ENCODE data around the gene RPTOR.
A peak's percentile ranks its signal among the peaks of the same experiment; 100 is the strongest.

Gene RPTOR

DNA sequence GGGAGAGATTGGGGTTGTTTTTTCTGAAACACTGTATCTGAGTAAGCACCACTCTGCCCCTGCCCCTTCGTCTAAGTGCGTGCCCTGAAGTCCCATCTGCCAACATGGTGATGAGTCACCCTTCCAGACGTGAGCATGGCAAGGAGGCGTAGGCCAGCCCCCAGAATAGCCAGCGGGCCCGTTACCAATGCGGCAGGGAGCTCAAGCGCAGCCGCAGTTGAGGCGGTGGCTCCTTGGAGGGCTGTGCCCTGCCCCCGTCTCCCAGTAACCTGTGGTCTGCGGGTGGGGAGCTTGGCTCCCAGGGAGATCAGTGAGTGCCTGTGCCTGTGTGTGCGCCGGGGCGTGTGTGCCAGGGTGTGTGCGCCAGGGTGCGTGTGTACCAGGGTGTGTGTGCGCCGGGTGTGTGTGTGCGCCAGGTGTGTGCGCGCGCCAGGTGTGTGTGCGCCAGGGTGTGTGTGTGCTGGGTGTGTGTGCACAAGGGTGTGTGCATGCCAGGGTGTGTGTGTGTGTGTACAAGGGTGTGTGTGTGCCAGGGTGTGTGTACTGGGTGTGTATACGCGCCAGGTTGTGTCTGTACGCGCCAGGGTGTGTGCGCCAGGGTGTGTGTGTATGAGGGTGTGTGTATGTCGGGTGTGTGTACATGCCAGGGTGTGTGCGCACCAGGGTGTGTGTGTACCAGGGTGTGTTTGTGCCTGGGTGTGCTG is 348.4 kb downstream of the RPTOR start:
- DNase-seq (ENCODE audit: low spot score): peak; percentile 48

DNA sequence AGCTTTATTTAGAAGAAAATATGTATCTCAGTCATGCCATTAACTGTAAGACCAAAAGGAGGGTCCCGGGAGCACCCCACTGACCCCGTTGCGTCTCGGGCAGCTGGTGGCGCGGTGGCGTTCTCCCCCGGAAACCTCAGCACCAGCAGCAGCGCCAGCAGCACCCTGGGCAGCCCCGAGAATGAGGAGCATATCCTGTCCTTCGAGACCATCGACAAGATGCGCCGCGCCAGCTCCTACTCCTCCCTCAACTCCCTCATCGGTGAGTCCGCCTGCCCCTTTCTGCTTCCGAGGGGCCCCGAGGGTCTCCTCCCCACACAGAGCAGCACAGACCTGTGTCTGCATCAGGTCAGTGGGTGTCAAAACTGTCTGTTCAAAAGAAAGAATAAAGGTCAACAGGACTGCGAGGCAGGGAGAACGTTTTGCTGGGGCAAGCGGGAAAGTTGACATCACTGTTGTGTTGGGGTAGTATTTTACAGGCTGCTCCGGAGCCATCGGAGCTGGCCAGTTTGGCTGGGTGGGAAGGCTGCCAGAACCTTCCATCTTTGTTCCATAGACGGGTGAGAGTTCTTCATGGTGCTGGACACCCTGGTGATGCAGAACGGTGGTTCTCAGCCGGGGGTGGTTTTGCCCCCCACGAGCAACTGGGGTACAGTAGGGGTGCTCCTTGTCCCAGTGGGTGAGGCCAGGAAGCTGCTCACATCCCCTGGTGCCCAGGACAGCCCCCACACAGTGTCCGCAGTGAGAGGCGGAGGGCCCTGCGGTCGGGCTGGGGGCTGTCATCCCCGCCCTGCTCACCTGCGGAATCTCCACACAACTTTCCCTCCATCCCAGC is 349.2 kb downstream of the RPTOR start:
- no peak for DNase-seq (ENCODE audit: low spot score)

DNA sequence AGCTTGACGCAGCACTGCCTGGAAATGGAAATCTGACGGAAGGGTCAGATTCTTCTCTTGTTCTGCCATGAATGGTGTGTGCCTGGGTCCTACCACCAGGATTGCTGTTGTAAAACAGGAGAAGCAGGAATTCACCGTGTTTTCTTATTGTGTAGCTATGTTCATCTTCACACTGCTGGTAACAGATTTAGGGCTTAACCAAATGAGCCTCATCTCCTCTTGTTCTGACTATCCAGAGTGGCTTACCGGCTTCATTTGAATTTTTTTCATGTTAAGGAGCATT is 349.7 kb downstream of the RPTOR start:
- DNase-seq (ENCODE audit: low spot score): no peak

DNA sequence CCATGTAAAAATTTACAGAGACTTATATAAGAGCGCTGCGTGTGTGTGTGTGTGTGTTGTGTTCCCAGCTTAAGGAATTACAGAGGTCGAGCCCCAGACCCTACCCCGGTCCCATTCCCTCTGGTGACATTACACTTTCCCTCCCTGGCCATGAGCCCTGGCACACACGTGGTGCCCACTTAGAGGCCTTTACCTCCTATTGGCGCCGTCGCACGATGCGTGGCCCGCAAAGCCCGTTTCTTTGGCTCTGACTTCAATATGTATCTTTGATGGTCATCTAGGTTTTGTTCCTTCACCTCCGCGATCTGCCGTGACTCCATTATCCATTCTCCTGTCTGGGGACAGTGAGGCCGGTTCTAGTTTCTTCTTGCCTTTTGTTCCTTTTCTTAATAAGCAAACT is 350.1 kb downstream of the RPTOR start:
- no peak for DNase-seq (ENCODE audit: low spot score)

DNA sequence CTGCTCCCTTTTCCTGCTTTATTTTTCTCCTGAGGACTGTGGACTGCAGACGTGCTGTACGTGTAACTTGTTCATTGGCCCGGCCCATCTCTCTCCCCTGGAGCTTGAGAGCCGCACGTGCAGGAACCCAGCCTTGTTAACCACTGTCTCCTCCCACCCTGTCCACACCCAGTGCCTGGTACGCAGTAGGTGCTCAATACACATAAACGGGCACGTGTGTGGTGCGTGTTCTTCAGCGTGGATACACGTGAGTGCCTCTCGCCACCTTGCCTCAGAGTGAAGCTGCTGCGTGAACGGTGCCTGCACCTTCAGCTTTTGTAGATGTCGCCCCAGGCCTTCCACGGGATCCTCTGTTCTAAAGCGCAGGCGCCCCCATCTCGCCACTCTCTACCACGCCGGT is 350.7 kb downstream of the RPTOR start:
- no peak for DNase-seq (ENCODE audit: low spot score)

DNA sequence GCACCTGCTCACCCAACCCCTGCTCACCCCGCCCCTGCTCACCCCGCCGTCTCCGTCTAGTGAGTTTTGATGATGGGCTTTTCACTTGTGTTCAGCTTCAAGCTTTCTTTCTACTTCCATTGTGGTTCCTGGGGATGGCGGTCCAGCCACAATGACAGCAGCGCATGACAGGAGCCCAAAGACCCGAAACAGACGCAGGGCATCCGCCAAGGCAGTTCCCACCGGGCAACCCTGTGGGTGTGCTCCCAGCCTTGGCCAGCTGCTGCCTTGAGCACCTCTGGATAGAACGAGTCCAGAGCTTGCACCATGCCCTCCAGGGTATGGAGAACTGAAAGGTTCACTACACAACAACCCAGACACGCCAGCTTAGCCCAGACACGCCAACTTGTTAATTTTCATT is 354.1 kb downstream of the RPTOR start:
- no peak for DNase-seq (ENCODE audit: low spot score)

DNA sequence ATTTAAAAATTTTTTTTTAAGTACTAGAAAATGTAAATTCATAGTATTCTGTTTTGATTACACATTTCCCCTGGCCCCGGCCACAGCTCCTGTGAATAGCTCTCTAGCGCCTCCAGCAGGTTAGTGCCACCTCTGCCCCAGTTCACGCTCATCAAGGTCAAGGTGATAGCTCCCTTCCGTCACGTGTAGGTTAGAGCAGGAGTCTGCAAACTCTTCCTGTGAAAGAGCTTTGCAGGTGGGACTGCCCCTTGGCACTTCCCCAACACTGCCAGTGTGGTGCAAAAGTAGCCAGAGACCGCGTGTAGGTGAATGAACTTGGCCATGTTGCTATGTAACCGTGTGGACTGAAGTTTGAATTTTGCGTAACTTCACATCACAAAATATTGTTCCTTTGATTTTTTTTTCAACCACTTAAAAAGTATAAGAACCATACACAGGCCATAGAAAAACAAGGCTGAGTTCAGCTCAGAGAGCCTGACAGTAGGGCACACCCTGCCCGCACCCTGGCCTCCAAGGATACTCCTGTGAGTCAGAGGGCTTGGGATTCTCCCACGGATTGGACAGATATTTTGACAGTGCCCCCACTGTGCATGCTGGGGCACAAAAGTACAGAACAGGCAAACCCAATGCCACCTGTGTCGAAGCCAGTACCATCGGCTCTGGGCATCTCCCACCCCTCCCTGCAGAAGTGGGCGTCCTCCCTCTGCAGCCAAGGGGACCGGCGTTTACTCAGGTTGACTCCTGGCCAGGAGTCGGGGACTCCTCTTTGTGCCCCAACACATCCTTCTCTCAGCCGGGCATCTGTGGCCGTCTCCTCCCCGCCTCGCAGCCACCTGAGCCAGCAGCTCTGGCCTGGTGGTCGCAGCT is 355.0 kb downstream of the RPTOR start:
- DNase-seq (ENCODE audit: low spot score): peak; percentile 40

DNA sequence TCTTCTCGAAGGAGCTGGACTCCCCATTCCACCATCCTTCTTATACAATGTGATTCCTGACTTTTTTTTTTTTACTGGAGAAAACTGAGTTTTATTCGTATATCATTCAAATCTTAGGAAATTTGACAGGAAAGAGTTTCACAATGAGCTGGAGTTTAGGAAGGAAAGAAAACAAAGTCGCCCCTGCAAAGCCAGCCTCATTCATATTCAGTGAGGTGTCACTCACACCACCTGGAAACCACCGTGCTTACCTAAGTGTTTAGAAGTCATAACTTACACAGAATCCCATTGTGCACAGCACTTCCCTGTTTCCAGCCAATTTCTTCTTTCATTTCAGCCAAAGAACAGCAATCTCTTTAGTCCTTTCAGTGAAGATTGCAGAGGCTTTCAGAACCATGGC is 356.7 kb downstream of the RPTOR start:
- no peak for DNase-seq (ENCODE audit: low spot score)

DNA sequence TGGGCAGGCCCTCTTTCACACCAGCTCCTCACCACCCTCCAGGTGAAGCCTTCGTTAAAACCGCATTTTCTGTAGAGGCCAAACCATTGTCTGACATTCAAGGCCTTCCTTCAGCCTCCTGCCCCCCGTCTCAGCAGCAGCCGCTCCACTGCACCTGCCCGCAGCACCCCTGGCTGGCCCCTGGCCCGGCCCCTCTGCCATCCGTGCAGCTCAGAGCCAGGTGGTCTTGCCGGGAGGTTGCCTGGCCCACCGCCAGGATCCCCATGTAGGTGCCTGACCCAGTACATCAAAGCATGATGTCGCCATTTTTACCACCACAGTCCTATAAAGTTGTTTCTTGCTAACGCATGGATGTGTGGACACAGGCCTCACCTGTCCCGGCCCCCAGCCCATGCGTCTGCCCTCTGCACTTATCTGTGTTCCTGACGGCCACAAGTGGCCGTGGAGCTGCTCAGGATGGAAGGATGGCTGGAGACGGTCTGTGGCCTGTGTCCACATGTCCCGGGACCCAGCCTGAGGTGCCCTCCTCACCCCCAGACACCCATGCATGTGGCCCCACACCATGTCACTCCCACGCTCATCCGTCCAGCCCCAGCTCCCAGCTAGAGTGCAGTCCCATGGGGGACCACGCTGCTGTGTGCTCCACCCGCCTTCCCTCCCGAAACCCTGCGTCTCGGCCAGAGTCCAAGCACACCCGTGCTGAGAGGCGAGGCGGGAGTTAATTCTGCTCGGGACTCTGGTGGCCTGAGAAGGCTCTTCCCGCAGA is 357.7 kb downstream of the RPTOR start:
- no peak for DNase-seq (ENCODE audit: low spot score)

DNA sequence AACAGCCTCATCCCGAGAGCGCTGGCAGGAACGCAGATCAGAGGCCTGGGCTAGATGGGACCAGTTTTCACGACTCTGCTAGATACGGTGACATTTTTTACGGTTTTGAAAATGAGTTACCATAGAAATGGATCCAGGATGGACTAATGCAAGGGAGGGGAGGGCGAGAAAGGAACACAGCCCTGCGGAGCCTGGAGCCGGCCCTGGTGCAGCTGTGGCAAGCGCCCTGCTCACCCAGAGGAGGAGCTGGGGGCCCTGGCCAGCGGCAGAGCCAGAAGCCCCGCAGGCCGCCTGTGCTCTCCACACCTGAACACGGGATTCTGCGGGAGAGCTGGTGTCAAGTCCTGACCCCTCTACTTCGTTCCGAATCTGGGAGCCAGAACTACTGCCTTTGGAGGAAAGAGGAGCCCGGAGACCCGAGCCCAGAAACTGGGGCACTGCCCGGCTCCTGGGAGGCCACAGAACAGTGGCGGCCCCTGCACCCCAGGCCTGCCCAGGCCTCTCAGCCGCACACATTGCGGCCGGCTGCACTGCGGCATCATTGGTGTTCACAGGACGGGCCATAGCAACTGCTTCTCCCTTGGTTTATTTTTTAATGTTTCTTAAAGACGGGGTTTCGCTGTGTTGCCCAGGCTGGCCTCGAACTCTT is 358.4 kb downstream of the RPTOR start:
- no peak for DNase-seq (ENCODE audit: low spot score)

DNA sequence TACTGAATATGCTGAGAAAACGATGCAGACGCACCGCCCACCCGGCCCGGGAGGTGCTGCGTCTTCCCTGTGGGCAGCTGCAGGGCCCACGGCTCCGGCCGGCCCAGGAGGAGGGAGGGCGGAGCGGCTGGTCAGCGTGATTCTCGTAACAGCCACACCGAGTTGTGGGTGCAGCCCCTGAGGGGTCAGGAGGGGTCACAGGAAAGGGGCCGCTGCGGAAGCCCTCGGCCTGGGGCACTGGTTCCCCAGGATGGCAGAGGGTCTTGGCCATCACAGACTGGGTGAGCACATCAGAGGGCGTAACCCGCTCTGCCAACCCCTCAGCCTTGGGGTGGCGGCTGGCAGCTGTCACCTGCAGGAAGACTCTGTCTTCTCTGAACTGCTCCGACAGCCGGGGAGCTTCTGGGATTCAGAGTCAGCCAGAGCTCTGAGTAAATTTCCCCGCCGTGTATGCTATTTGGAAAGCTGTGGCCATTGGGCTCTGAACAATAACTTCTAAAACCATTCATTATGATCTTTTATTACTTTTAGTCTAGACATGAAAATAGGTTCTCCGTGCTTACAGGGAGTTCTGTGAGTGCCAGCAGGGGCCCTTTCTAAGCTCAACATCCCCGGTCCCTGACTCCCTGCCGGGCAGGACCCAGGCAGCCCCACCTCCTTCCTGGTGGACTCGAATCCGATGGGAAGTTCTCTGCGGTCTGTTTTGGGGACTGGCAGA is 359.6 kb downstream of the RPTOR start:
- no peak for DNase-seq (ENCODE audit: low spot score)

DNA sequence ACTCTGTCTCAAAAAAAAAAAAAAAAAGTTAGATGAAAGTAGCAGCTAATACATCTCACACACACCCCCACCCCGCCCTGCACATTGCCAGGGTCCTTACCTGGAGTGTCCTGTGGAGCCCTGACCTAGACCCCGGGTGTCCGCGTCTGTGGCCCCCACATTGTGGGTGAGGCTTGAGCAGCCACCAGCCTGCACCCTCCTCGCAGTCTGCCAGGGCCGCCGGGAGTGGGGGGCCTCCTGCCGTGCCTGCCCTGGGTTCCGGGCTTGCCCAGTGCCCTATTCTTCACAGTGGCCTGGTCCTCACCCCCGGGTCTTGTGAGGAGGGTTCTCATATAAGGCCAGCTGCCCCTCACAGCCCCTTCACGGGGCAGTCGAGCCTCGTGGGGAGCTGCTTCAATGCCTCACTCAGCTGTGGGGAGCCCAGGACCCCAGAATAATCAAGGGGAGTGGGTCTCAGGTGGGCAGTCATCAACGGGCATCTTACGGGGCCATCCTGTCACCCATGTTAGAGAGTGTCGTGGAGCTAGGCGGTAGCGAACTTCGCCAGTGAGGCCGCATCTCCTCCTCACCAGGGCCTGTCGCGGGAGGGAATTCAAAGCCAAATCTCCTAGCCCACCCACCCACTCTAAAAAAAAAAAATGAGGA is 361.1 kb downstream of the RPTOR start:
- no peak for DNase-seq (ENCODE audit: low spot score)

DNA sequence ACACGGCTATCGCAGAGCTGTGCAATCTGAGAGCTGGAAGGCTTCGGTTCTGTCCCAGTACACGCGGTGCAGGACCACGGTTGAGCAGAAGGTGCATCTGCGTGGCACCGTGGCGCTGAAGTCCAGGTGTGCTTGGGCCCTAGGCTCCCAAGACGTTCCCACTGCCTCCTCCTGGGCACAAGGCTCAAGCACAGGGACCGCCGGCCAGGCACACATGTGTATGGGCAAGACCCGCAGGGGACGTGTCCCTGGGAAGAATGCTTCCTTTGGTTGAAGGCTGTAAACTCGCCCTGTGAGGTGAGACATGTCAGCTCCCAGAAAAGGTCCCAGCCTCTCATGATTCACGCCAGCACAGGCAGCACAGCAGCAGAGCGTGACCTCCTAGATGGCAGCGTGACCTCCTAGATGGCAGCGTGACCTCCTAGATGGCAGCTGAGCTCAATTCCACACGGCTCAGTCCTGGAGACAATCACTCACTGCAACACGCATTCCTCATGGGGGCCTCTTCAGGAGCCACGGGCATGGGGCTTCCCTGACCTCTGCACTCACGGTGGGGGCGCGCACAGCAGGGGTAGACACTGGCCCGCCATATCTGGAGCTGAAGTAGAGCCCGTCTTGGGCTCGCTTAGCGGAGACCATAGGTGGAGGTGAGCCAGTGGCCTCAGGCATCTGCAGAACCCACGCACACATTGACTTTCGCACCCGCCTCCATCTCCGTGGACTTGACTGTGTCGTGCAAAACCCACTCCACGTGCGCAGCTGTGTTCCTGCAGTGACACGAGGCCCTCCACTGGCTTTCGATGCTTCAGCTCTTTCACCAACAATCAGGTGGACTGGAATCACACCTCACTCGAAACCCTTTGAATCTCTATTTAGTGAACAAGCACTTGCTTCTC is 362.0 kb downstream of the RPTOR start:
- DNase-seq (ENCODE audit: low spot score): no peak

DNA sequence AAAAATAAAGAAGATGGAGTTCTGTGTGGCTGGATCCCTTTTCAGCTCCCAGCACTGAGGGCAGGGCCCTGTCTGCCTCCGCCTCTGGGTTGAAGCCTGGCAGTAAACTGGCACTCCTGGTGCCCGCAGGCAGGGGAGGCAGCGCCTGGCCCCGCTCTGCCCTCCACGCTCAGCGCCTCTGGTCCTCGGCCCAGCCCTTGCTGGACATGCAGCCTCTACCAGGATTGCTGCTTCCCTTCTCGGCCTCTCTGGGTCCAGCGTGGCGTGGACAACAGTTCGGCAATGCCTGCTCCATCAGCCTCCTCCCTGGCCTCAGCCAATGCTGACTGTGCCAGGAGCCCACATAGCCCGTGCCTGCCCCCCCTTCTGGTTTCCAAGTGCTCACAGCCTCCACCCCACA is 362.6 kb downstream of the RPTOR start:
- no peak for DNase-seq (ENCODE audit: low spot score)

DNA sequence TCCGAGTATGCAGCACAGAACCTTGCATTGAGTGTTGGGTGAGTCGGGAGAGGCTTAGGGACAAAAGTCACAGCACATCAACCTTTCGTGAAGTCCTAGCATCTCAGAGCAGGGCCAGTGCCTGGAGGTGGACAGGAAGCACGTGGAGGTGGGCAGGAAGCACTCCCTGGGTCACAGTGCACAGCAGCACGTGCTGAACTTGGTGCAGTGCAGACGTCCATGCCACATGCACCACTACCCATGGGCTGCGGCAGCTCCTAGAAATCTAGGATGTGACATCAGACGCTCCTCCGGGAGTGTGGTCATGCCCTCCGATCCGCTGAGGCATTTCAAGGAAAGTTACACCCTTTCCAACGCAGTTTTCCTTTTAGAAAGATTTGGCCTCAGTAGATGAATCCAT is 363.6 kb downstream of the RPTOR start:
- no peak for DNase-seq (ENCODE audit: low spot score)

DNA sequence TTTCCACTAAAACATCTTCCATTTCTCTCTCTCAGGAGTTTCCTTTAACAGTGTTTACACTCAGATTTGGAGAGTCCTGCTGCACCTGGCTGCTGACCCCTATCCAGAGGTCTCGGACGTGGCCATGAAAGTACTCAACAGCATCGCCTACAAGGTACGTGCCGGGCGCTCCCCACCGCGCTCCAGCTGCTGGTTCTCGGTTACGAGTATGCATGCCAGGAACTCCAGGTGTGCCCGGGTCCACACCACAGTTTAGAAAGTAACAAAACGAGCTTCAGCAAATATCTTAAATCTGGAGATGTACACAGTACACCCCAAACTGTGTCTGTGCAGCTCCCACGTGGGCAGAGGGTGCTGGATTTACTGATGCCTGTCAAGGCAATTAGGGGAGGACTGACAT is 364.1 kb downstream of the RPTOR start:
- no peak for DNase-seq (ENCODE audit: low spot score)

DNA sequence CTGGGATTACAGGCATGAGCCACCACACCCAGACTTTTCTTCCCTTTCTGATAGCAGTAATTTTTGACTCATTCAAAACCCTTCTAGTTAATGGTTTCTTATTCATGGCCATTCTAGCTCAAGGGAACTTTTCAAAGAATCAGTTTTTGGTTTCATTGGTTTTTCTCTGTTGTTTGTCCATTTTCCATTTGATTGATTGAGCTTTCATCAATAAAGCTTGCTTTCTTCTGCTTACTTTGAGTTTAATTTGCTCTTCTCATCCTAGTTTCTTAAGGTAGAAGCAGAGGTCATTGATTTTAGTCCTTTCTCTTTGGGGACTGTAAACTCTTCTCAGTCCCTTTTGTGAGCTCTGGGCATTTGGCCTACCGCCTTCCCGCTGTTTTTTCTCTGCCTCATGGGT is 365.0 kb downstream of the RPTOR start:
- no peak for DNase-seq (ENCODE audit: low spot score)

DNA sequence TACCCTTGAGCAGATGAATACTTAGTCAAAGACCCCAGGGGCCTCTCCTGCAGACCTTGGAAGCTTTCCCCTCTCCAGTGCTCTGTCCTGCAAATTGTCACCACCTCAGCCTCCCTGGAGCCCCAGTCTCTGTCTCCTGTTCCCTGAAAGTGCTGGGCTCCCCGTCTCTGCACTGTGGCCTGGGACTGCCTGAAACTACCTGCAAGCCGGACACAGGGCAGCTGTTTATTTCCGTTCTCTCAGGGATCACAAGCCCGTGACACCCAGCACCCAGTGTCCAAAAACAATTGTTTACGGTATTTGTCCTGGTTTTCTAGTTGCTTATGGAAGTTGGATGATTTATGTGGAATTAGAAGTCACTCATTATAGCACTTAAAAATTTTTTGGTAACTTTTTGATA is 365.4 kb downstream of the RPTOR start:
- DNase-seq (ENCODE audit: low spot score): no peak

DNA sequence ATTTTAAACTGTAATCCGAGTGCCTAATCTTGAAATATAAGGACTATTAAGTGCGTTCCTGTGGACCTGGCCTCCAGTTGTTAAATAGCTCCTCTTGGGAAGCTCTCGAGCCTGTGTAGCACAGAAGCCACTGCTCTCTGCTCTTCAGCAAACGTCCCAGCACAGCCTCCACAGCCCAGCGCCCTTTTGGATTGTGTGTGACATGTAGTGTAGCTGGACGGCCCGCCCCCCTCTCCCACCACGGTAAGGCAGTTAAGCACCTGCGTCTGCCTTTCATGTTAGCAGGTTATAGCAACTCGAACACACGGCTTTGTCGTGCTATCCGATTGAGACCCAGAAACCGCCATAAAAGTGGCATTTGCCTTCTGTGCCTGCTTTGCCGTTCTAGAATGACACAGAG is 367.8 kb downstream of the RPTOR start:
- DNase-seq (ENCODE audit: low spot score): no peak

All from COLO829 (cell line).